ENCODE data around the gene CD81.

GRCh38 chr11:2360081-2360642 lies 16.9 kb upstream of the CD81 start:
- TF ChIP-seq CTCF (IDR thresholded peaks at IDR 0.05) (no peak), POLR2AphosphoS5 (IDR thresholded peaks at IDR 0.05) (no peak), POLR2A (IDR thresholded peaks at IDR 0.05) (no peak)
